Renal pelvis (tissue), 12 donors: ENCODE measurements around the gene PPIAL4G. TPM values are rescaled to one million over a fixed set of nuclear protein-coding genes. Genes with fewer than 3 reads are reported as not detected.
"Not testable (repeated sequence)": the region's sequence is repeated elsewhere in the genome, so short reads cannot be mapped to it uniquely, and the experiment has no call there.

Source experiments
- DNase-seq: peaks from one replicate; pipeline ENCODE4 v3.0.0-alpha.2; 2013
- long read RNA-seq, 16 experiments: transcript quantifications; one replicate each; lab custom pipeline, GENCODE V29; 2026
- polyA plus RNA-seq, 3 donors: library from polyadenylated mRNA; unstranded; fragments of 120-200 nt; gene quantifications; one replicate each; pipeline ENCODE4 v1.2.1, GENCODE V29; 2013; ENCODE audit not compliant: insufficient read length in 3 of 3

Gene PPIAL4G
- under 1 TPM in 2 of 3 donors, not detected in 1; 0.05 to 0.07 TPM for polyA plus RNA-seq
- long read RNA-seq, donor 1 = 0 reads
- long read RNA-seq, donor 2 = 0 reads
- long read RNA-seq, donor 3 = 0 reads
- long read RNA-seq, donor 4 = 0 reads
- long read RNA-seq, donor 5, partial matches to known transcripts = 0 of 1 reads
- long read RNA-seq, donor 5, other reads (novel, unspliced or antisense) = 0 of 1 reads
- long read RNA-seq, donor 6 = 0 reads
- long read RNA-seq, donor 7 = 0 reads
- long read RNA-seq, donor 8 = 0 reads
- long read RNA-seq, donor 9 = 0 reads
- long read RNA-seq, donor 10, partial matches to known transcripts = 0 of 1 reads
- long read RNA-seq, donor 10, other reads (novel, unspliced or antisense) = 0 of 1 reads
- long read RNA-seq, donor 11 = 0 reads
- long read RNA-seq, donor 12 = 0 reads
- long read RNA-seq, donor 13, partial matches to known transcripts = 0 of 1 reads
- long read RNA-seq, donor 13, other reads (novel, unspliced or antisense) = 0 of 1 reads
- long read RNA-seq, donor 14 = 0 reads
- long read RNA-seq, donor 15, partial matches to known transcripts = 0 of 1 reads
- long read RNA-seq, donor 15, other reads (novel, unspliced or antisense) = 0 of 1 reads
- long read RNA-seq, donor 16 = 0 reads

- DNase-seq = not testable (repeated sequence)
Observed at GRCh38 chr1:148483029-148483428, at the start of gene PPIAL4G. Gene PPIAL4G (minus strand): TSS chr1:148483302. CDS start chr1:148483252, 50 bp downstream.

GRCh38 chr1:148532158-148532557 lies 49.1 kb upstream of the PPIAL4G start:
- not testable (repeated sequence) for DNase-seq

DNA sequence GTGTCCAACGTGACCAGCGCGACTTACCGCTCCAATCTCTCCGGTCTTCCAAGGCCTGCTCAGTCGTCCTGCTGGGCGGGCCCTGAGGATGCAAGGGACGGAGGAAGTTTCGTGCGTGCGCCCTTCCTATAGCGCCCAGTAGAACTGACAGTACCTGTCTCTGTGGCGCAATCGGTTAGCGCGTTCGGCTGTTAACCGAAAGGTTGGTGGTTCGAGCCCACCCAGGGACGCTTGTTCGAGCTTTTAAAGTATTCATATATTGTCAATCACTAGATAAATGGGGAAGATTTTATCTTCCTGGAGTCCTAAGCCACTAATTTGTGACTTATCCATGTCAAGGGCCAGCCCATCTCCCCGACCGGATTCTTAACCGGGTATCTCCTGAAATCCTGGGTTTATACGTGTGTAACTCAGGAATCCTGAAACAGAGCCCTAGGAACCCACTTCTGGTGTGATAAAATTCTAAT lies 46.0 kb upstream of the PPIAL4G start:
- not testable (repeated sequence) for DNase-seq

DNA sequence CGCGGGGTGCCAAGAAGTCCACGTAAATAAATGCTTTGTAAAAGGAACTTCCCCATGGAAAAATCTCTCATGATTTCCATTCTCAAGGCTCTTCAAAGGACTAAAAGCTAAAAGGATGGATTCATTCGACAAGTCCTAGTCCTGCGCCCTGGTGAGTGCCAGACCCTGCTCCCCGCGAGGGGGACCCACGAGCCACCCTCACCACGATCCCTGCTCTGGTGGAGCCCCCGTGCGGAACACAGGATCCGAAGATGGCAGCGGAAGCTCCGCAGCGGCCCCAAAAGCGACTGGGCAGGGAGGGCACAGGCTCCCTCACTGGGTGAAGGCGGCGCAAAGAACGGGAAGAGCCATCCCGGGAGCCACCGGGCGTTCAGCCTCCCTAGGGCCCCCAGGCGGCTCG lies 45.5 kb upstream of the PPIAL4G start:
- DNase-seq = not testable (repeated sequence)

DNA sequence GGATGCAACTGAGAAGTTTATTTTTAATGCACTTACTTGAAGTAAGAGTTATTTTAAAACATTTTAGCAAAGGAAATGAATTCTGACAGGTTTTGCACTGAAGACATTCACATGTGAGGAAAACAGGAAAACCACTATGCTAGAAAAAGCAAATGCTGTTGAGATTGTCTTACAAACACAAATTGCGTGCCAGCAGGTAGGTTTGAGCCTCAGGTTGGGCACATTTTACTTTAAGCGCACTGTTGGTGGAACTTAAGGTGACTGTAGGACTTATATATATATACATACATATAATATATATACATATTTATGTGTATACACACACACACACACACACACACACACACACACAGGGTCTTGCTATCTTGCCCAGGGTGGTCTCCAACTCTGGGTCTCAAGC lies 43.5 kb upstream of the PPIAL4G start:
- not testable (repeated sequence) for DNase-seq

DNA sequence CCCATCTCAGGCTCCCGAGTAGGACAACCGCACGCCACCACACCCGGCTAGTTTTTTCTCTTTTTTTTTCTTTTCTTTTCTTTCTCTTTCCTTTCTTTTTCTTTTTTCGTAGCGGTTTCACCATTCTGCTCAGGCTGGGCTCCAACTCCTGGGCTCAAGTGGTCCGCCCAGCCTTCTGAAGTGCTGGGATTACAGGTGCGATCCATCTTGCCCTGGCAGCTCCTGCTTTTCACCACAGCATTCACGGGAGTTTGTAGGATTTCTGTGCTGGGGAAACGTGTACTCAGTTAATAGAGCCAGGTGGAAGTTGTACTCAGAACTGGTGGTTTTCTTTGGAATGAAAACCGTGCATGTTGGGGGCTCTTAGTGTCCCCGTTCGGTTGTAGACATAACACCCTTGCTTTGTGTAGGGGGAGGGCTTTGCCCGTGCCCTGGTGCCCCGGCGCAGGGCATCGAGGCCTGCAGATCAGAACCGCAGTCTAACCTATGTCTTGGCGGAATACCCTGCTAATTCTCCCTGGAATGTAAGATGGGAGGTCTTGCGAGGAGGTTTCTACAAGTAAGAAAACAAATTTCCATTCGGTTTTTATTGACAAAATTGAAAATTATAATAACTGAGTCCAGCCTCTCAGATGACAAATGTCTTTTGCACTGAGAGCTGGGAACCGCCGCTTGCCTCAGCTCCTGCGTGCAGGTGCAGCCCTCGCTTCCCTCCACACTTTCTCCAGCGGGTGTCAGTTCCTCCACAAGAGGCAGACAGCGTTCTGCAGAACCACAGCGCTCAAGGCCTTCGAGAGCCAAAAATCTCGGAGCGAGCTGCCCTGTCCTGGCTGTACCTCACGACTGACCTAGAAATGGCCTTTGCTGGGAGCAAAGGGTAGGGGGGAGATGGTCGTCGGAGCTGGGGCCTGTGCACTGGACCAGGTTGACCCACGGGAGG lies 40.4 kb upstream of the PPIAL4G start:
- not testable (repeated sequence) for DNase-seq

- peak; percentile 96 for DNase-seq
Observed at GRCh38 chr1:148522561-148523204, 39.6 kb upstream of the PPIAL4G start.

DNA sequence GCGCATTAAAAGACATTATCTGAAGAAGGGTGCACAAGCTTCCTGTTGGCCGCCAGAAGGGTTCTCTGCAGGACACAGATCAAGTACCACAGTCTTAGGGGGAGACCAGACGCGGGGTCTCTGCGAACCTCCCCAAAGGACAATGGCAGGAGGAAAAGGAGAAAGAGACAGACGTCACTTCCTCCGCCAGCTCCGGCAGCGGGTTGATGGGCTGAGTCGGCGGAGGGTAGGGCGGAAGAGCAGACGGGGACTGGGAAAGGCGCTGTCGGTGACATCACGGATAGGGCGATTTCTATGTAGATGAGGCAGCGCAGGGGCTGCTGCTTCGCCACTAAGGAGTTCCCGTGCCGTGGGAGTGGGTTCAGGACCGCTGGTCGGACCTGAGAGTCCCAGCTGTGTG lies 39.0 kb upstream of the PPIAL4G start:
- peak; percentile 77 for DNase-seq

DNA sequence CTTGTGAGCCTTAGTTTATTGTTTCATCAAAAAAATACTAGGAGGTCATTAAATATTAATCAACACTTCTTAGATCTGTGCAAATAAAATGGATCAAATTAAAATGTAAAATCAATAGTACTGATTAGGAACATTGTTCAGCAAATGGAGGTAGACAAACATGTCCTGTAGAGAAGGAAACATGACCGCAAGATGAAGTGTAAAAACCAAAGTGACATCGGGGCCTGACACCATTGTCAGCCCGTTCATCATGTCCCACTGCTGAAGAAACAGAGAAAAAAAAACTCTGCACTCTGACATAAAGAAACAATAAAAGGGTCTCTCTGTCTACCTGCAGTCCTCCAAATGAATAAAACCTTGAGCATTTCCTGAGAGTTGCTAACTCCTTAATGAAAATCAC lies 31.2 kb upstream of the PPIAL4G start:
- not testable (repeated sequence) for DNase-seq

GRCh38 chr1:148512571-148513184 lies 29.6 kb upstream of the PPIAL4G start:
- DNase-seq = not testable (repeated sequence)

- DNase-seq = not testable (repeated sequence)
Observed at GRCh38 chr1:148493933-148494332, 10.8 kb upstream of the PPIAL4G start.

DNA sequence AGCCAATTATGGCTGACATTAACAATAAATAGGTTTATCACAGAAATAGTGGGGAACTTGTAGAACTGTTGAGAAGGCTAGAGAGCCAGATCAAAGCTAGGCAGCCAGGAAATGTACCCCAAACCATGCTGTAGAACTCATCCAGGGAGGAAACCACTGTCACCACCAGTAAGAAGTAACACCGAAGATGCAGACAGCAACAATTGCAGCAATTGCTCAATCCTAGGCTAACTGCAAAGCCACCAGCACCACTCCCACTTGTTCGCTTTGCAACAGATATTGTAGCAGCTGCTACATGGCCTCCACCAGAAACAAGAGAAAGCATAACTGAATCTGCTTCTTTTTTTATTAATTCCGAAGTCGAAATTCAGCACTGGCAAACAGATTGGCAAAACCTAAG lies 2.0 kb downstream of the PPIAL4G start:
- DNase-seq = not testable (repeated sequence)

DNA sequence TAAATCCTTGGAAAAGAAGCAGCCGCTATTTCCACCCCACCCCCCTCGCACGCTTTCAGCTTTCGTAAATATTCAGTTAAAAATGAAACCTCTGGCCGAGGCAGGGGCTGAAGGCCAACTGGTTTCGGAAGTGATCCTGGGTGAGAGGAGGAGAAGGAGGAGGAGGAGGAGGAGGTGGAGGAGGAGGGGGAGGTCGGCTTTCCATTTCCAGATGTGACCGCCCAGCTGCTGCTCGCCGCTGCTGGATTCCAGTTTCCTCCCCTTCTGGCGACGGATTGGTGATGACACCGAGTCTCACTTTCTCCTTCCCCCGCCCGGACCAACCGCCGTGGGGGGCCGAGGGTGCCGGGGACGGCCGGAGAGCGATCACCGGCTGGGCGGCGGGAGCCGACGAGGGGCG lies 23.4 kb downstream of the PPIAL4G start:
- not testable (repeated sequence) for DNase-seq

DNA sequence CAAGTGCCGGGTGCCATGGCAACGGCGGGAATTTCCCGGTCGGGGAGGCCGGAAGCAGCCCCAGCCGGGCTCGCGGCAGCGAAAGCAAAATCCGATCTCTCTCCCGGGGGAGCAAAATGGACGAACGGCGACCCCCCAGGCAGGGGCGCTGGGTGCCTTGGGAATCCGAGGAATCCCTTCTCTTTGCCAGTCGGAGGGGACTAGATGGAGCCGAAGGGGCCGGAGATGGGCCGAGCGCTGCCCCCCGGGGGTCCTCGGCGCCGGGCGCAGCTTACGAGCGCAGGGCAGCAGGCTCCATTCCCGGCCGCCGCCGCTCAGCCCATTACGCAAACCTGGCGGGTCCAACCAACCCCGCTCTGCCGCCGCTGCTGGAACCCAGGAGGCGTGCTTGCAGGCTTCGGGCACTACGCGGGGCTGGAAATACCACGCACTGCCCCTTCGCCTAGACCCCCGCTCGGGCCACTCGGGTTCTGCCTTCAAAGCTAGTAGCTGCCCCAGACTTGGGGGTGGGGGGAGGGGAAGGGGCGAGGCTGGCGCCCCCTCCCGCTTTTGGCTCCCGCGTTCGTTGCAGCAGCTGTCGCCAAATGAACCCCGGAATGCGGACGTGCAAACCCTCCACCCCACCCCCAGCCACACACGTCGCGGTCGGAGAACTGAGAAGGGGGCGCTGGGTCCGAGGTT lies 24.1 kb downstream of the PPIAL4G start:
- peak; percentile 20 for DNase-seq

GRCh38 chr1:148458398-148458797 lies 24.7 kb downstream of the PPIAL4G start:
- not testable (repeated sequence) for DNase-seq

- not testable (repeated sequence) for DNase-seq
Observed at GRCh38 chr1:148452845-148453244, 30.3 kb downstream of the PPIAL4G start.

- DNase-seq = not testable (repeated sequence)
Observed at GRCh38 chr1:148439654-148440325, 43.3 kb downstream of the PPIAL4G start.

DNA sequence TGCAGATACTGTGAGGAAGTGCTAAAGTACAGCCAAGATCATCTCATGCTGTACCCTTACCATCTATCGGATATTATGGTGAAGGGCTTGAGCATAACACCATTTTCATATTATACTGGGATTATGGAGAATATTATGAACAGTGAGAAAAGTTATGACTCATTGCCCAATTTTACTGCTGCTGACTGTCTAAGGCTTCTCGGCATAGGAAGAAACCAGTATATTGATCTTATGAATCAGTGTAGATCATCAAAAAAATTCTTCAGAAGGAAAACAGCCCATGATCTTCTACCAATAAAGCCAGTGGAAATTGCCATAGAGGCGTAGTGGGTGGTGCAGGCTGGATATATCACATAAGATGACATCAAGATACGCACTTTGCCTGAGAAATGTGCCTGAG lies 47.7 kb downstream of the PPIAL4G start:
- DNase-seq = no peak

DNA sequence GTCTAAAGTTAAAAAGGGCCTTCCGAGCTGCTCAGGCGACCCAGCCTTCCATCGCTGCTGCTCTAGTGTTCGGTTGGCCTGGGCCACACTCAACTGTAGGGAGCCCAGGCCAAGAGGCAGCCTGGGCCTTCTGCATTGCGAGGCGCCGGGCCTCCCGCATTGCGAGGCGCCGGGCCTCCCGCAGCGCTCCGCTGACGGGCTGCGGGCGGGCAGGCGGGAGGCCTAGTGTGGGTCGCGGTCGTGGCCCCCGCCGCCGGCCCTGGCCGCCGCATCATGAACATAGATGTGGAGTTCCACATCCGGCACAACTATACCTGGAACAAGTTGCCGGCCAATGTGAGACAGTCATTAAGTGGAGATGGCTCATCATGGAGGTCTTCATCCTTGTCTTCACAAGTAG lies 48.3 kb downstream of the PPIAL4G start:
- no peak for DNase-seq

DNA sequence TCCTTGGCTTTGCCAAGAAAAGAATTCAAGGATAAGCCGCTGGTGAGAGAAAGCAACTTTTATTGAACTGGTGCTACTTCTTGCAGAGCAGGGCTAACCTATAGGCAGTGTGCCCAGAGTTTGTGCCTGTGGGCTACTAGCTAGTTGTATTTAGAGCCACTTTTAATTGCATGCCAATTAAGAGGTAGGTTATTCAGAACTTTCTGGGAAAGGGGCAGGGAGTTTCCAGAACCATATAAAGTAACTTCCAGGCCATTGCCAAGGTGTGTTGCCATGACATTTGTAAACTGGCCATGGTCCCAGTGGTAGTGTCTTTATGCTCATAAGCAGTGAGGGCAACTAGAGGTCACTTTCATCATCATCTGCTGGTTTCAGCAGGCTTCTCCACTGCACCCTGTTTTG lies 50.2 kb downstream of the PPIAL4G start:
- not testable (repeated sequence) for DNase-seq
